ENCODE results near the gene EPB41L2. TPM values are rescaled to one million over a fixed set of nuclear protein-coding genes. Genes with fewer than 3 reads are reported as not detected.
"Not testable (repeated sequence)": the region's sequence is repeated elsewhere in the genome, so short reads cannot be mapped to it uniquely, and the experiment has no call there.

EPB41L2 gene
- total RNA-seq, 1 donor from 2014 or later: 17.7 TPM

GRCh38 chr6:130987539-130987938, 75.5 kb downstream of the EPB41L2 start:
- H3K36me3 Mint-ChIP-seq (ENCODE audit: low read depth); H3K4me1 Mint-ChIP-seq (ENCODE audit: low read depth); H3K27ac Mint-ChIP-seq; H3K27me3 Mint-ChIP-seq (ENCODE audit: insufficient read depth); DNase-seq (ENCODE audit: low spot score); intact Hi-C loops (cut with micrococcal nuclease); H3K4me3 Mint-ChIP-seq: not testable (repeated sequence)
- H3K9me3 Mint-ChIP-seq: peaks cover 21% of the 10 kb centered on the region

GRCh38 chr6:130985115-130985514, 77.9 kb downstream of the EPB41L2 start:
- Mint-ChIP-seq H3K4me1 (ENCODE audit: low read depth) (no peaks in the 10 kb centered on the region), H3K27me3 (ENCODE audit: insufficient read depth) (no peaks in the 10 kb centered on the region), H3K9me3 (peaks cover 21% of the 10 kb centered on the region), H3K27ac (no peak overlapping the region), H3K4me3 (no peak overlapping the region), H3K36me3 (ENCODE audit: low read depth) (no peaks in the 10 kb centered on the region)
- no peak for DNase-seq (ENCODE audit: low spot score)
- intact Hi-C loops (cut with micrococcal nuclease): no loop called here

- intact Hi-C loops (cut with micrococcal nuclease): no loop called here
- H3K4me3 Mint-ChIP-seq: no peak overlapping the region
- DNase-seq (ENCODE audit: low spot score): no peak
- no peak overlapping the region for H3K27ac Mint-ChIP-seq
- no peaks in the 10 kb centered on the region for H3K36me3 Mint-ChIP-seq (ENCODE audit: low read depth)
- no peaks in the 10 kb centered on the region for H3K4me1 Mint-ChIP-seq (ENCODE audit: low read depth)
- no peaks in the 10 kb centered on the region for H3K27me3 Mint-ChIP-seq (ENCODE audit: insufficient read depth)
- peaks cover 21% of the 10 kb centered on the region for H3K9me3 Mint-ChIP-seq
Observed at GRCh38 chr6:130982941-130983456, 80.0 kb downstream of the EPB41L2 start.

- peaks cover 21% of the 10 kb centered on the region for H3K9me3 Mint-ChIP-seq
- intact Hi-C loops (cut with micrococcal nuclease): no loop called here
- no peaks in the 10 kb centered on the region for H3K4me1 Mint-ChIP-seq (ENCODE audit: low read depth)
- H3K27ac Mint-ChIP-seq: no peak overlapping the region
- no peaks in the 10 kb centered on the region for H3K36me3 Mint-ChIP-seq (ENCODE audit: low read depth)
- DNase-seq (ENCODE audit: low spot score): no peak
- H3K27me3 Mint-ChIP-seq (ENCODE audit: insufficient read depth): no peaks in the 10 kb centered on the region
- H3K4me3 Mint-ChIP-seq: no peak overlapping the region
Observed at GRCh38 chr6:130982135-130982534, 80.9 kb downstream of the EPB41L2 start.

- DNase-seq (ENCODE audit: low spot score): no peak
- intact Hi-C loops (cut with micrococcal nuclease): no loop called here
- no peaks in the 10 kb centered on the region for H3K36me3 Mint-ChIP-seq (ENCODE audit: low read depth)
- H3K9me3 Mint-ChIP-seq: peaks cover 21% of the 10 kb centered on the region
- H3K4me3 Mint-ChIP-seq: no peak overlapping the region
- H3K27ac Mint-ChIP-seq: no peak overlapping the region
- H3K4me1 Mint-ChIP-seq (ENCODE audit: low read depth): no peaks in the 10 kb centered on the region
- no peaks in the 10 kb centered on the region for H3K27me3 Mint-ChIP-seq (ENCODE audit: insufficient read depth)
Observed at GRCh38 chr6:130981409-130981808, 81.6 kb downstream of the EPB41L2 start.

- Mint-ChIP-seq H3K27me3 (ENCODE audit: insufficient read depth) (no peaks in the 10 kb centered on the region), H3K27ac (no peak overlapping the region)
Observed at GRCh38 chr6:130980310-130981032, 82.6 kb downstream of the EPB41L2 start.

GRCh38 chr6:130978660-130979396, 84.2 kb downstream of the EPB41L2 start:
- DNase-seq (ENCODE audit: low spot score): no peak
- Mint-ChIP-seq H3K27ac (no peak overlapping the region), H3K36me3 (ENCODE audit: low read depth) (no peaks in the 10 kb centered on the region), H3K4me1 (ENCODE audit: low read depth) (no peaks in the 10 kb centered on the region), H3K4me3 (no peak overlapping the region), H3K9me3 (no peaks in the 10 kb centered on the region), H3K27me3 (ENCODE audit: insufficient read depth) (no peaks in the 10 kb centered on the region)
- intact Hi-C loops (cut with micrococcal nuclease): no loop called here

More at GRCh38 chr6:130980310-130981032, 82.6 kb downstream of the EPB41L2 start:
- no peaks in the 10 kb centered on the region for H3K36me3 Mint-ChIP-seq (ENCODE audit: low read depth)
- H3K4me1 Mint-ChIP-seq (ENCODE audit: low read depth): no peaks in the 10 kb centered on the region
- no peak for DNase-seq (ENCODE audit: low spot score)
- intact Hi-C loops (cut with micrococcal nuclease): no loop called here
- no peak overlapping the region for H3K4me3 Mint-ChIP-seq
- H3K9me3 Mint-ChIP-seq: peaks cover 12% of the 10 kb centered on the region

- Mint-ChIP-seq H3K27ac (no peak overlapping the region), H3K9me3 (no peaks in the 10 kb centered on the region), H3K4me1 (ENCODE audit: low read depth) (no peaks in the 10 kb centered on the region), H3K27me3 (ENCODE audit: insufficient read depth) (no peaks in the 10 kb centered on the region), H3K4me3 (no peak overlapping the region), H3K36me3 (ENCODE audit: low read depth) (no peaks in the 10 kb centered on the region)
- DNase-seq (ENCODE audit: low spot score): no peak
- intact Hi-C loops (cut with micrococcal nuclease): no loop called here
Observed at GRCh38 chr6:130978180-130978579, 84.9 kb downstream of the EPB41L2 start.

GRCh38 chr6:130975325-130975724, 87.7 kb downstream of the EPB41L2 start:
- H3K27ac Mint-ChIP-seq: no peak overlapping the region
- no peaks in the 10 kb centered on the region for H3K36me3 Mint-ChIP-seq (ENCODE audit: low read depth)
- no peaks in the 10 kb centered on the region for H3K9me3 Mint-ChIP-seq
- H3K27me3 Mint-ChIP-seq (ENCODE audit: insufficient read depth): no peaks in the 10 kb centered on the region
- H3K4me1 Mint-ChIP-seq (ENCODE audit: low read depth): no peaks in the 10 kb centered on the region
- no peak for DNase-seq (ENCODE audit: low spot score)
- no peak overlapping the region for H3K4me3 Mint-ChIP-seq
- intact Hi-C loops (cut with micrococcal nuclease): no loop called here

- Mint-ChIP-seq H3K27ac (no peak overlapping the region), H3K4me3 (no peak overlapping the region), H3K27me3 (ENCODE audit: insufficient read depth) (no peaks in the 10 kb centered on the region), H3K36me3 (ENCODE audit: low read depth) (no peaks in the 10 kb centered on the region), H3K4me1 (ENCODE audit: low read depth) (no peaks in the 10 kb centered on the region), H3K9me3 (no peaks in the 10 kb centered on the region)
- intact Hi-C loops (cut with micrococcal nuclease): no loop called here
- DNase-seq (ENCODE audit: low spot score): no peak
Observed at GRCh38 chr6:130973521-130974277, 89.3 kb downstream of the EPB41L2 start.

GRCh38 chr6:130971504-130971903, 91.5 kb downstream of the EPB41L2 start:
- no peaks in the 10 kb centered on the region for H3K9me3 Mint-ChIP-seq
- no peak for DNase-seq (ENCODE audit: low spot score)
- no peaks in the 10 kb centered on the region for H3K27me3 Mint-ChIP-seq (ENCODE audit: insufficient read depth)
- H3K4me1 Mint-ChIP-seq (ENCODE audit: low read depth): no peaks in the 10 kb centered on the region
- intact Hi-C loops (cut with micrococcal nuclease): no loop called here
- no peak overlapping the region for H3K4me3 Mint-ChIP-seq
- H3K27ac Mint-ChIP-seq: no peak overlapping the region
- no peaks in the 10 kb centered on the region for H3K36me3 Mint-ChIP-seq (ENCODE audit: low read depth)

GRCh38 chr6:130970839-130971410, 92.1 kb downstream of the EPB41L2 start:
- DNase-seq (ENCODE audit: low spot score): no peak
- Mint-ChIP-seq H3K9me3 (no peaks in the 10 kb centered on the region), H3K27ac (no peak overlapping the region), H3K36me3 (ENCODE audit: low read depth) (no peaks in the 10 kb centered on the region), H3K27me3 (ENCODE audit: insufficient read depth) (no peaks in the 10 kb centered on the region), H3K4me1 (ENCODE audit: low read depth) (no peaks in the 10 kb centered on the region), H3K4me3 (no peak overlapping the region)
- intact Hi-C loops (cut with micrococcal nuclease): no loop called here
